ENCODE data around the gene ARL5A. TPM values are rescaled to one million over a fixed set of nuclear protein-coding genes. Genes with fewer than 3 reads are reported as not detected.

Gene ARL5A
- total and polyA plus RNA-seq, 9 of the 15 experiments (the other 6 are each of a cell fraction or from before 2014, with no cell fraction given): 16.3 to 117 (median 88.4) TPM

DNA sequence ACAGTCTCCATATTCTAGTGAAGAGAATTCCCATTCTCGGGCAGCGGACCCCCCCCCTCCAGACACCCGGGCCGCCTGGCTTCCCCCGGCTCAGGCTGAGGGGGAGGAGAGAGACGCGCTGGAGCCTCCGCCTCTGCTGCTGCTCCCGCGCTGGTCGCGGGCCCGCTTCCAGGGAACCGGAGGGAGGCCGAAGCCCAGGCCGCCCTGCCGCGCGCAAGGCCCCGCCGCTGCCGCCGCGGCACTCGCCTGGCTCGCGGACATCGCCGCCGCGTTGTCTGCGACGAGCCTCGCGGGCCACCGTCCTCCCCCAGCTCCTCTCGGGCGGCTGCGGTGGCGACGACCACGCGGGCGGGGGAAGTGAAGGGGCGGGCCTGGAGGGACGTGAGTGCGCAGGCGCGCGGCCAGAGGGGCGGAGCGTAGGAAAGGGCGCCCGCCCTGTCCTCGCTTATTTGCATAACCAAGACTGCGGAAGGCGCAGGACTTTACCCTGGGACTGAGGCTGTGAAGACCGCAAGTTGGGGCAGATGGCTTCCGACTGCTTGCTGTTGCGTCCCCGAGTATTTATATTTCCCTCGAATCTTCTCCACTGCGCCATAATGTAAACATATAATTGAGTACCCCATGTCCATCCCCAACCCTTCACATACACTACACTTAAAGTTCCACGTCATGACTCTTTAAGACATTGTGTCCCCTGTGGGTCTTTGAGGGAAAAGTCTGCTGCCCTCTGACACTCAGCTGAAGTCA is at the start of gene ARL5A (continued):
- peak; percentile 25; the same call in 1 of the 2 replicates for TF ChIP-seq FOSL1 (tag; conservative IDR thresholded peaks at IDR 0.05)
- peak; percentile 52 for TF ChIP-seq SMAD1 (IDR thresholded peaks at IDR 0.05; ENCODE audit: low read depth, low read length, partially characterized antibody)
- TF ChIP-seq POLR2A (conservative IDR thresholded peaks at IDR 0.05): peak; percentile 98
- TF ChIP-seq KAT2B (IDR thresholded peaks at IDR 0.05; ENCODE audit: low read depth, low read length): no peak
- TF ChIP-seq HMGN3 (IDR thresholded peaks at IDR 0.05; ENCODE audit: borderline replicate concordance, extremely low read depth, insufficient read length, low read depth, low read length): peak; percentile 87
- no peak for TF ChIP-seq HDAC8 (tag; IDR thresholded peaks at IDR 0.05)
- TF ChIP-seq WHSC1 (IDR thresholded peaks at IDR 0.05; ENCODE audit: low read length): no peak
- no peak for TF ChIP-seq ZNF778 (CRISPR knock-in tag; IDR thresholded peaks at IDR 0.05)
- TF ChIP-seq, protein P1, sequence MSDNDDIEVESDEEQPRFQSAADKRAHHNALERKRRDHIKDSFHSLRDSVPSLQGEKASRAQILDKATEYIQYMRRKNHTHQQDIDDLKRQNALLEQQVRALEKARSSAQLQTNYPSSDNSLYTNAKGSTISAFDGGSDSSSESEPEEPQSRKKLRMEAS (CRISPR knock-in tag; IDR thresholded peaks at IDR 0.05): peak; percentile 84
- TF ChIP-seq RFX5 (IDR thresholded peaks at IDR 0.05; ENCODE audit: low read depth, low read length): 0 out of 2 replicates have a peak, but pooled peaks have one; percentile 26
- no peak for TF ChIP-seq ETS2 (tag; IDR thresholded peaks at IDR 0.05; ENCODE audit: borderline replicate concordance, poor library complexity, severe bottlenecking)
- TF ChIP-seq, protein P2, sequence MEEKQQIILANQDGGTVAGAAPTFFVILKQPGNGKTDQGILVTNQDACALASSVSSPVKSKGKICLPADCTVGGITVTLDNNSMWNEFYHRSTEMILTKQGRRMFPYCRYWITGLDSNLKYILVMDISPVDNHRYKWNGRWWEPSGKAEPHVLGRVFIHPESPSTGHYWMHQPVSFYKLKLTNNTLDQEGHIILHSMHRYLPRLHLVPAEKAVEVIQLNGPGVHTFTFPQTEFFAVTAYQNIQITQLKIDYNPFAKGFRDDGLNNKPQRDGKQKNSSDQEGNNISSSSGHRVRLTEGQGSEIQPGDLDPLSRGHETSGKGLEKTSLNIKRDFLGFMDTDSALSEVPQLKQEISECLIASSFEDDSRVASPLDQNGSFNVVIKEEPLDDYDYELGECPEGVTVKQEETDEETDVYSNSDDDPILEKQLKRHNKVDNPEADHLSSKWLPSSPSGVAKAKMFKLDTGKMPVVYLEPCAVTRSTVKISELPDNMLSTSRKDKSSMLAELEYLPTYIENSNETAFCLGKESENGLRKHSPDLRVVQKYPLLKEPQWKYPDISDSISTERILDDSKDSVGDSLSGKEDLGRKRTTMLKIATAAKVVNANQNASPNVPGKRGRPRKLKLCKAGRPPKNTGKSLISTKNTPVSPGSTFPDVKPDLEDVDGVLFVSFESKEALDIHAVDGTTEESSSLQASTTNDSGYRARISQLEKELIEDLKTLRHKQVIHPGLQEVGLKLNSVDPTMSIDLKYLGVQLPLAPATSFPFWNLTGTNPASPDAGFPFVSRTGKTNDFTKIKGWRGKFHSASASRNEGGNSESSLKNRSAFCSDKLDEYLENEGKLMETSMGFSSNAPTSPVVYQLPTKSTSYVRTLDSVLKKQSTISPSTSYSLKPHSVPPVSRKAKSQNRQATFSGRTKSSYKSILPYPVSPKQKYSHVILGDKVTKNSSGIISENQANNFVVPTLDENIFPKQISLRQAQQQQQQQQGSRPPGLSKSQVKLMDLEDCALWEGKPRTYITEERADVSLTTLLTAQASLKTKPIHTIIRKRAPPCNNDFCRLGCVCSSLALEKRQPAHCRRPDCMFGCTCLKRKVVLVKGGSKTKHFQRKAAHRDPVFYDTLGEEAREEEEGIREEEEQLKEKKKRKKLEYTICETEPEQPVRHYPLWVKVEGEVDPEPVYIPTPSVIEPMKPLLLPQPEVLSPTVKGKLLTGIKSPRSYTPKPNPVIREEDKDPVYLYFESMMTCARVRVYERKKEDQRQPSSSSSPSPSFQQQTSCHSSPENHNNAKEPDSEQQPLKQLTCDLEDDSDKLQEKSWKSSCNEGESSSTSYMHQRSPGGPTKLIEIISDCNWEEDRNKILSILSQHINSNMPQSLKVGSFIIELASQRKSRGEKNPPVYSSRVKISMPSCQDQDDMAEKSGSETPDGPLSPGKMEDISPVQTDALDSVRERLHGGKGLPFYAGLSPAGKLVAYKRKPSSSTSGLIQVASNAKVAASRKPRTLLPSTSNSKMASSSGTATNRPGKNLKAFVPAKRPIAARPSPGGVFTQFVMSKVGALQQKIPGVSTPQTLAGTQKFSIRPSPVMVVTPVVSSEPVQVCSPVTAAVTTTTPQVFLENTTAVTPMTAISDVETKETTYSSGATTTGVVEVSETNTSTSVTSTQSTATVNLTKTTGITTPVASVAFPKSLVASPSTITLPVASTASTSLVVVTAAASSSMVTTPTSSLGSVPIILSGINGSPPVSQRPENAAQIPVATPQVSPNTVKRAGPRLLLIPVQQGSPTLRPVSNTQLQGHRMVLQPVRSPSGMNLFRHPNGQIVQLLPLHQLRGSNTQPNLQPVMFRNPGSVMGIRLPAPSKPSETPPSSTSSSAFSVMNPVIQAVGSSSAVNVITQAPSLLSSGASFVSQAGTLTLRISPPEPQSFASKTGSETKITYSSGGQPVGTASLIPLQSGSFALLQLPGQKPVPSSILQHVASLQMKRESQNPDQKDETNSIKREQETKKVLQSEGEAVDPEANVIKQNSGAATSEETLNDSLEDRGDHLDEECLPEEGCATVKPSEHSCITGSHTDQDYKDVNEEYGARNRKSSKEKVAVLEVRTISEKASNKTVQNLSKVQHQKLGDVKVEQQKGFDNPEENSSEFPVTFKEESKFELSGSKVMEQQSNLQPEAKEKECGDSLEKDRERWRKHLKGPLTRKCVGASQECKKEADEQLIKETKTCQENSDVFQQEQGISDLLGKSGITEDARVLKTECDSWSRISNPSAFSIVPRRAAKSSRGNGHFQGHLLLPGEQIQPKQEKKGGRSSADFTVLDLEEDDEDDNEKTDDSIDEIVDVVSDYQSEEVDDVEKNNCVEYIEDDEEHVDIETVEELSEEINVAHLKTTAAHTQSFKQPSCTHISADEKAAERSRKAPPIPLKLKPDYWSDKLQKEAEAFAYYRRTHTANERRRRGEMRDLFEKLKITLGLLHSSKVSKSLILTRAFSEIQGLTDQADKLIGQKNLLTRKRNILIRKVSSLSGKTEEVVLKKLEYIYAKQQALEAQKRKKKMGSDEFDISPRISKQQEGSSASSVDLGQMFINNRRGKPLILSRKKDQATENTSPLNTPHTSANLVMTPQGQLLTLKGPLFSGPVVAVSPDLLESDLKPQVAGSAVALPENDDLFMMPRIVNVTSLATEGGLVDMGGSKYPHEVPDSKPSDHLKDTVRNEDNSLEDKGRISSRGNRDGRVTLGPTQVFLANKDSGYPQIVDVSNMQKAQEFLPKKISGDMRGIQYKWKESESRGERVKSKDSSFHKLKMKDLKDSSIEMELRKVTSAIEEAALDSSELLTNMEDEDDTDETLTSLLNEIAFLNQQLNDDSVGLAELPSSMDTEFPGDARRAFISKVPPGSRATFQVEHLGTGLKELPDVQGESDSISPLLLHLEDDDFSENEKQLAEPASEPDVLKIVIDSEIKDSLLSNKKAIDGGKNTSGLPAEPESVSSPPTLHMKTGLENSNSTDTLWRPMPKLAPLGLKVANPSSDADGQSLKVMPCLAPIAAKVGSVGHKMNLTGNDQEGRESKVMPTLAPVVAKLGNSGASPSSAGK (IDR thresholded peaks at IDR 0.05): peak; percentile 76
- TF ChIP-seq NCOA6 (IDR thresholded peaks at IDR 0.05): no peak
- peak; percentile 9 for TF ChIP-seq DACH1 (IDR thresholded peaks at IDR 0.05; ENCODE audit: partially characterized antibody)
- TF ChIP-seq GTF2B (IDR thresholded peaks at IDR 0.05; ENCODE audit: extremely low read depth, insufficient read length): peak; percentile 84
- peak; percentile 86 for TF ChIP-seq ZFX (CRISPR knock-in tag; IDR thresholded peaks at IDR 0.05)

Measured in K562 (cell line).